Measurements from ENCODE around the gene AWAT1. TPM values are rescaled to one million over a fixed set of nuclear protein-coding genes. Genes with fewer than 3 reads are reported as not detected.
"Not testable (repeated sequence)": the region's sequence is repeated elsewhere in the genome, so short reads cannot be mapped to it uniquely, and the experiment has no call there.

AWAT1 gene
- total and polyA plus RNA-seq, 11 donors = not detected

DNA sequence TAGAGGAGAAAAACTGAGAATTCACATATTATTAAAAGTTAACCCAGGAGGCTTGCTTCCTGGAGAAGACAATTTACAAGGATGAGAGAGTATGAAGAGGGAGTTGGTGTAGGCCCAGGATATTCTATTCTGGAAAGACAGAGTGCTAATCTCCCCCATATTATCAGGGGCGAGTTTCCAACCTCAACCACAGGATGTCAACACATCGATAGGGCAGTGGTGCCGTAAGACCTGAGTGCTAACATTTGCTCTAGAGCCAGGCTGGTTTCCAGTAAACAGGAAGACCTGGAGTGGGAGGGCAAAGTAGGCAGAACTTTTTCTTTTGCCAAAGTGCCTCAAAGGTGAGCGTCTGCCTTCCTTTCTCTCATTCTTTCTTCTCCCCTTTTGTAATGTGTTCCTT is 2.8 kb upstream of the AWAT1 start:
- intact Hi-C loops (cut with DNase I) = no loop called here
- 19 to 54% (median 38%) methylated on average over 4 of the region's 4 CpGs for WGBS, 4 donors
- ATAC-seq = peak in 1 of 4 donors; percentile 47

GRCh38 chrX:70240751-70241150 is 6.3 kb downstream of the AWAT1 start:
- 73 to 97% (median 94%) methylated on average over 1 of the region's 1 CpG for WGBS, 4 donors

More for the DNA sequence above, 2.8 kb upstream of the AWAT1 start:
- Histone ChIP-seq H3K4me1 (peaks cover 0 to 3% (median 0%) of the 10 kb centered on the region in 12 donors), H3K9me3 (no peaks in the 10 kb centered on the region), H3K36me3 (no peaks in the 10 kb centered on the region), H3K4me3 (no peak overlapping the region), H3K27ac (no peak overlapping the region), H3K27me3 (peaks cover 0 to 14% (median 0%) of the 10 kb centered on the region in 9 donors)
- DNase-seq = no peak
- TF ChIP-seq POLR2A (IDR thresholded peaks at IDR 0.05) = no peak
- TF ChIP-seq, protein P1, sequence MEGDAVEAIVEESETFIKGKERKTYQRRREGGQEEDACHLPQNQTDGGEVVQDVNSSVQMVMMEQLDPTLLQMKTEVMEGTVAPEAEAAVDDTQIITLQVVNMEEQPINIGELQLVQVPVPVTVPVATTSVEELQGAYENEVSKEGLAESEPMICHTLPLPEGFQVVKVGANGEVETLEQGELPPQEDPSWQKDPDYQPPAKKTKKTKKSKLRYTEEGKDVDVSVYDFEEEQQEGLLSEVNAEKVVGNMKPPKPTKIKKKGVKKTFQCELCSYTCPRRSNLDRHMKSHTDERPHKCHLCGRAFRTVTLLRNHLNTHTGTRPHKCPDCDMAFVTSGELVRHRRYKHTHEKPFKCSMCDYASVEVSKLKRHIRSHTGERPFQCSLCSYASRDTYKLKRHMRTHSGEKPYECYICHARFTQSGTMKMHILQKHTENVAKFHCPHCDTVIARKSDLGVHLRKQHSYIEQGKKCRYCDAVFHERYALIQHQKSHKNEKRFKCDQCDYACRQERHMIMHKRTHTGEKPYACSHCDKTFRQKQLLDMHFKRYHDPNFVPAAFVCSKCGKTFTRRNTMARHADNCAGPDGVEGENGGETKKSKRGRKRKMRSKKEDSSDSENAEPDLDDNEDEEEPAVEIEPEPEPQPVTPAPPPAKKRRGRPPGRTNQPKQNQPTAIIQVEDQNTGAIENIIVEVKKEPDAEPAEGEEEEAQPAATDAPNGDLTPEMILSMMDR (IDR thresholded peaks at IDR 0.05) = no peak

DNA sequence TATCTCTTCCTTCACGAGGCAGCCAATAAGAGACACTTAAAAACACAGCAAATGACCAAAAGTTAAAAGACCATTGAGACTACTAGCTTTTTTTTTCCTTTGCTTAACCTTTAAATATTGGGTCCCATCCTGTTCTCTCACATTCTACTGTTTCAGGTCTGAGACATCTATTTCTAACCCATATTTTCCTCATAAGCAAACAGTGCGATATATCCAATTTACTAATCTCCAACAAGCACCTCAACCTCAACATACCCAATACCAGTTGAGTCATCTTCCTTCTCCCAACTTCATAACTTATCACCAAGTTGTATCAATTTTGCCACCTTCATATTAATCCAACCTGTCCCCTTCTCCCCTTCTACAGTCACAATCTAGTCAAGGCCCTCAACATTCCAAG is 7.0 kb downstream of the AWAT1 start:
- WGBS, 4 donors = 75 to 95% (median 87%) methylated on average over 2 of the region's 2 CpGs
- peaks cover 0 to 22% (median 0%) of the 10 kb centered on the region in 9 donors for H3K27me3 ChIP-seq
- no peaks in the 10 kb centered on the region for H3K9me3 ChIP-seq
- intact Hi-C loops (cut with DNase I) = no loop called here
- DNase-seq = no peak
- H3K4me1 ChIP-seq = no peaks in the 10 kb centered on the region
- no peaks in the 10 kb centered on the region for H3K36me3 ChIP-seq
- no peak overlapping the region for H3K27ac ChIP-seq
- ATAC-seq = no peak
- no peak overlapping the region for H3K4me3 ChIP-seq
- no peak for TF ChIP-seq POLR2A (IDR thresholded peaks at IDR 0.05)
- TF ChIP-seq, protein P1 (IDR thresholded peaks at IDR 0.05) = no peak

More at GRCh38 chrX:70240751-70241150, 6.3 kb downstream of the AWAT1 start:
- H3K4me1 ChIP-seq = no peaks in the 10 kb centered on the region
- no peak for TF ChIP-seq POLR2A (IDR thresholded peaks at IDR 0.05)
- TF ChIP-seq, protein P1 (IDR thresholded peaks at IDR 0.05) = no peak
- no peak for DNase-seq
- H3K4me3 ChIP-seq = no peak overlapping the region
- H3K36me3 ChIP-seq = no peaks in the 10 kb centered on the region
- H3K9me3 ChIP-seq = no peaks in the 10 kb centered on the region
- no peak overlapping the region for H3K27ac ChIP-seq
- ATAC-seq = no peak
- H3K27me3 ChIP-seq = peaks cover 0 to 22% (median 0%) of the 10 kb centered on the region in 9 donors
- intact Hi-C loops (cut with DNase I) = no loop called here

GRCh38 chrX:70243601-70244000 is 9.1 kb downstream of the AWAT1 start:
- H3K27ac ChIP-seq; intact Hi-C loops (cut with DNase I); H3K9me3 ChIP-seq; H3K36me3 ChIP-seq; DNase-seq; H3K4me3 ChIP-seq; ATAC-seq; H3K4me1 ChIP-seq: not testable (repeated sequence)
- WGBS, 4 donors = 57 to 83% (median 73%) methylated on average over 5 of the region's 5 CpGs
- H3K27me3 ChIP-seq = peaks cover 0 to 15% (median 0%) of the 10 kb centered on the region in 9 donors

GRCh38 chrX:70244881-70245280 is 10.4 kb downstream of the AWAT1 start:
- no peaks in the 10 kb centered on the region for H3K9me3 ChIP-seq
- H3K27me3 ChIP-seq = peaks cover 0 to 12% (median 0%) of the 10 kb centered on the region in 9 donors
- DNase-seq (no peak), ATAC-seq (no peak)
- WGBS, 4 donors = 67 to 90% (median 76%) methylated on average over 6 of the region's 6 CpGs
- TF ChIP-seq, protein P1 (IDR thresholded peaks at IDR 0.05) = no peak
- no peak for TF ChIP-seq POLR2A (IDR thresholded peaks at IDR 0.05)
- intact Hi-C loops (cut with DNase I) = no loop called here
- H3K36me3 ChIP-seq = no peaks in the 10 kb centered on the region
- H3K4me3 ChIP-seq = no peak overlapping the region
- no peaks in the 10 kb centered on the region for H3K4me1 ChIP-seq
- no peak overlapping the region for H3K27ac ChIP-seq

All from heart left ventricle (tissue), 16 donors.